GM21576 (cell line): ENCODE data around the gene SNX9.

ENCODE experiments used
- ATAC-seq: cut with Tn5 transposase; IDR thresholded peaks from one replicate; pipeline ENCODE4 v1.9.1; 2021; ENCODE audit warnings: mild to moderate bottlenecking, moderate library complexity; ENCODE audit not compliant: unreplicated experiment

SNX9 gene

GRCh38 chr6:157987788-157988699 is 165.0 kb downstream of the SNX9 start:
- no peak for ATAC-seq

- no peak for ATAC-seq
These were observed 165.6 kb downstream of the SNX9 start for GRCh38 chr6:157988700-157989063.

GRCh38 chr6:157989541-157990289 is 166.7 kb downstream of the SNX9 start:
- no peak for ATAC-seq

GRCh38 chr6:157990321-157991066 is 167.4 kb downstream of the SNX9 start:
- ATAC-seq: no peak

- ATAC-seq: no peak
These were observed 168.0 kb downstream of the SNX9 start for GRCh38 chr6:157991067-157991432.

GRCh38 chr6:157993076-157993475 is 170.0 kb downstream of the SNX9 start:
- no peak for ATAC-seq

GRCh38 chr6:157994125-157994795 is 171.2 kb downstream of the SNX9 start:
- no peak for ATAC-seq
